GDM1 (cell line): ENCODE measurements around the gene REEP1.
"Not testable (repeated sequence)": the region's sequence is repeated elsewhere in the genome, so short reads cannot be mapped to it uniquely, and the experiment has no call there.

ENCODE experiments used
- DNase-seq: peaks from one replicate; lab custom pipeline; 2025; lab: John Stamatoyannopoulos, UW

Gene REEP1

GRCh38 chr2:86283411-86284030 is 53.9 kb downstream of the REEP1 start:
- DNase-seq, result no peak

DNA sequence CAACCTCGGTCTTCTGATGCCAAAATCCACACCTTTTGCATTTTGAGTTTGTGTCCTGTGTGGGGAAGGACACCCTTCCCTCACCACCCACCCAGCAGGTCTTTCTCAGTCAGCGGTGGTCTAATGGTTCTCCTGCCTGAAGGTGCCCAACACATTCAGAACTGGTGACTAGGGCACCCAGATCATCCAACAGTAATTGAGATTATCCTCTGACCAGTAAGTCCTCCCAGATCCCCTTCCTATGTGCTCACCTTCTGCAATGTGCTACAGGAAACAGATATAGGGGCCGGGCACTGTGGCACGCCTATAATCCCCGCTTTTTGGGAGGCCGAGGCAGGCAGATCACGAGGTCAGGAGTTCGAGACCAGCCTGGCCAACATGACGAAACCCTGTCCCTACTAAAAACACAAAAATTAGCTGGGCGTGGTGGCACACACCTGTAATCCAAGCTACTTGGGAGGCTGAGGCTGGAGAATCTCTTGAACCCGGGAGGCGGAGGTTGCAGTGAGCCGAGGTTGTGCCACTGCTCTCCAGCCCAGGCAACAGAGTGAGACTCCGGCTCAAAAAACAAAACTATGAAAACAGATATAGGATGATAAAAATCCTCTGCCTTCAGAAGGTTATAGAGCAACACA is 56.2 kb downstream of the REEP1 start:
- DNase-seq, result no peak

GRCh38 chr2:86280191-86280667 is 57.2 kb downstream of the REEP1 start:
- DNase-seq, result no peak

GRCh38 chr2:86275962-86276361 is 61.5 kb downstream of the REEP1 start:
- DNase-seq, result no peak

- DNase-seq, result no peak
These were observed 62.0 kb downstream of the REEP1 start for GRCh38 chr2:86275384-86275799.

- DNase-seq, result no peak
These were observed 62.5 kb downstream of the REEP1 start for GRCh38 chr2:86274918-86275275.

- DNase-seq, result no peak
These were observed 63.0 kb downstream of the REEP1 start for GRCh38 chr2:86274265-86274917.

- no peak for DNase-seq
These were observed 65.3 kb downstream of the REEP1 start for GRCh38 chr2:86272111-86272510.

DNA sequence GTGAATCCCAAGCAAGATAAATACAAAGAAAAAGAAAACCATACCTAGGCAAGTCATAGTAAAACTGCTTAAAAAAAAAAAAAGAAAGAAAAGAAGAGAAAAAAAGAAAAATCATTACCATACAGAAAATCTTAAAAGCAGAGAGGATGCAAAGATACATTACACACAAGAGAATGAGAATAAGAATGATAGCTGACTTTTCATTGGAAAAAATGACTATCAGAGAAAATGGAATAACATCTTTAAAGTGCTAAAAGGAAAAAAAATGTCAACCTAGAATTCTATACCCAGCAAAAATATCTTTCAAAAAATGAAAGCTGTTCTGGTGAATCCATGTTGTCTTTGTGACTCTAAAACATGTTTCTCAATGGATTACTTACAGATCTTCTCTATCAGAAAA is 66.2 kb downstream of the REEP1 start:
- no peak for DNase-seq

GRCh38 chr2:86263956-86264355 is 73.5 kb downstream of the REEP1 start:
- DNase-seq, result no peak

DNA sequence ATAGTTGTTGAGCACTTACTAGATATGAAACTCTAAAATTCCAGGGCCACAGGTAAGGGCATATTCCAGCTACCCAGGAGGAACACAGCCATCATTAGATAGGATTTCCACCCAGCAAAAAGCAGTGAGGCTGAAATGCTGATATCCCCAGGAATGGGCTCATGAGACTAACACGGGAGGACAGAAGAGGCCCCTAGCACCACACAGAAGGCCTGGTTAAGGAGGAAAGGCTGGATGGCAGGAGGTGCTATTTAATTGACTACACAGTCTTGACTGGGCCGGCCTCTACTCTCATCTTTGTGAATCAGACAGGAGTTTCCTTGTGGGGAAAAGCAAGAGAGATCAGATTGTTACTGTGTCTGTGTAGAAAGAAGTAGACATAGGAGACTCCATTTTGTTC is 76.4 kb downstream of the REEP1 start:
- DNase-seq, result no peak

DNA sequence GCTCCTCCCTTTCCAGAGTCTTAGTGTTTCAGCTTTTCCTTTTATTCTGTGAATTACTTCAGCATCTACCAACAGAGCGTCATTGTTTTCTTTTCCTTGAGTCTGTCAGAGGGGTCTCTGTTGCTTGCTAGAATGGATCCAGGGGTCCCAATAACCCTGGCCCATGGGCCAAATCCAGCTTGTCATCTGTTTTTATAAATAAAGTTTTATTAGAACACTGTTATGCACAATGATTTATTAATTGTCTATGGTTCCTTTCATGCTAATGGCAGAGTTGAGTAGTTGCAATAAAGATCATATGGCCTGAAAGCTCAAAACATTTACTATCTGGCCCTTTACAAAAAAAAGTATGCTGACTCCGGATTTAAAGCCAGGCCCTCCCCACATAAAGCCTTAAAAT is 79.3 kb downstream of the REEP1 start:
- no peak for DNase-seq

DNA sequence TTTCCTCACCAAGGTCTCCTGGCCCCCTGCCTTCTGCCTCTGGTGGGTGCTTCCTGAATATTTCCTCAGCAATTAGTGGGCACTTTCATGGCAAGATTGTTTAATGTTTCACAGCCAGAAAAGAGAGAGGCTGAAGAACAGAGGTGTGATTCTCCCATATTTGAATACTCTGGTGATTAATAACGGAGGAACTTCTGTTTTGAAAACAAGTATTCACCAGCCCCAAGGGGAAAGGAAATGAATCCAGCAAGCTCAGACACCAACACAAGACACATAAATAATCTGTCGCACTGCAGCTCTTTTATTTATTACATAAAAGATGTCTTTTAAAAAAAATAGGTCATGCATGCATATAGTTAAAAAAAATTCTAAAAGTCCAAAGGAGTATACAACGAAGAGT is 80.4 kb downstream of the REEP1 start:
- no peak for DNase-seq

- no peak for DNase-seq
These were observed 81.1 kb downstream of the REEP1 start for GRCh38 chr2:86256300-86256699.

GRCh38 chr2:86254576-86255538 is 82.6 kb downstream of the REEP1 start:
- no peak for DNase-seq

- DNase-seq, result no peak
These were observed 84.0 kb downstream of the REEP1 start for GRCh38 chr2:86253424-86253823.

- no peak for DNase-seq
These were observed 85.6 kb downstream of the REEP1 start for GRCh38 chr2:86251840-86252266.

- no peak for DNase-seq
These were observed 87.6 kb downstream of the REEP1 start for GRCh38 chr2:86249579-86250391.

DNA sequence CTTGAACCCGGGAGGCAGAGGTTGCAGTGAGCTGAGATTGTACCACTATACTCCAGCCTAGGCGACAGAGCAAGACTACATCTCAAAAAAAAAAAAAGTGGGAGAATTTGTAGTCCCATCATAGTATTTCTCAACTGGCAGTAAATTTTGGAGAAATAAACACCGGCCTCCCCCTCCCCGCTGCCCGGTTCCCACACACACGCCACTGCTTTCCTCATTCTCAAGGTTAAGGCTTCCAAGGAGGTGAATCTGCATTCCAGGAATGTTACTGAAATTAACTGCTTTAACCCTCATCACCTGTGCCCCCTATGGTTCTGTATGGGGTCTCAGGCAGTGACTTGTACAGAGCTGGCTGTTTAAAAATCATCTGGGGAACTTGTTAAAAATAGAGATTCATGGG is 88.2 kb downstream of the REEP1 start:
- DNase-seq, result no peak

GRCh38 chr2:86245222-86245621 is 92.2 kb downstream of the REEP1 start:
- not testable (repeated sequence) for DNase-seq

DNA sequence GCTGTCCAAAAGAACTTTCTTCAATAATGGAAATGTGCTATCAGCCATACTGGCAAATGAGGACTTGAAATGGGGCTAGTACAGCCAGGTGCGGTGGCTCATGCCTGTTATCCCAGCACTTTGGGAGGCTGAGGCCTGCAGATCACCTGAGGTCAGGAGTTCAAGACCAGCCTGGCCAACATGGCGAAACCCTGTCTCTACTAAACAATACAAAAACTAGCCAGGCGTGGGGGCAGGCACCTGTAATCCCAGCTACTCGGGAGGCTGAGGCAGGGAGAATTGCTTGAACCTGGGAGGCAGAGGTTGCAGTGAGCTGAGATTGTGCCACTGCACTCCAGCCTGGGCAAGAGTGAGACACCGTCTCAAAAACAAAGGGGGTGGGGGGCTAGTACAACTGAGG is 92.6 kb downstream of the REEP1 start:
- not testable (repeated sequence) for DNase-seq
